Measurements from ENCODE around the gene TNNC1.

- no peak for TF ChIP-seq POLR2A (IDR thresholded peaks at IDR 0.05)
- TF ChIP-seq, protein P1, sequence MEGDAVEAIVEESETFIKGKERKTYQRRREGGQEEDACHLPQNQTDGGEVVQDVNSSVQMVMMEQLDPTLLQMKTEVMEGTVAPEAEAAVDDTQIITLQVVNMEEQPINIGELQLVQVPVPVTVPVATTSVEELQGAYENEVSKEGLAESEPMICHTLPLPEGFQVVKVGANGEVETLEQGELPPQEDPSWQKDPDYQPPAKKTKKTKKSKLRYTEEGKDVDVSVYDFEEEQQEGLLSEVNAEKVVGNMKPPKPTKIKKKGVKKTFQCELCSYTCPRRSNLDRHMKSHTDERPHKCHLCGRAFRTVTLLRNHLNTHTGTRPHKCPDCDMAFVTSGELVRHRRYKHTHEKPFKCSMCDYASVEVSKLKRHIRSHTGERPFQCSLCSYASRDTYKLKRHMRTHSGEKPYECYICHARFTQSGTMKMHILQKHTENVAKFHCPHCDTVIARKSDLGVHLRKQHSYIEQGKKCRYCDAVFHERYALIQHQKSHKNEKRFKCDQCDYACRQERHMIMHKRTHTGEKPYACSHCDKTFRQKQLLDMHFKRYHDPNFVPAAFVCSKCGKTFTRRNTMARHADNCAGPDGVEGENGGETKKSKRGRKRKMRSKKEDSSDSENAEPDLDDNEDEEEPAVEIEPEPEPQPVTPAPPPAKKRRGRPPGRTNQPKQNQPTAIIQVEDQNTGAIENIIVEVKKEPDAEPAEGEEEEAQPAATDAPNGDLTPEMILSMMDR (IDR thresholded peaks at IDR 0.05 in 8 of 11, conservative IDR thresholded peaks at IDR 0.05 in 3 of 11): no peak
- no peak for TF ChIP-seq POLR2AphosphoS5 (IDR thresholded peaks at IDR 0.05)
Measured at GRCh38 chr3:52441091-52441771, 12.6 kb downstream of the TNNC1 start.

All from spleen (tissue), 7 donors.